ENCODE results near the gene APOE. TPM values are rescaled to one million over a fixed set of nuclear protein-coding genes. Genes with fewer than 3 reads are reported as not detected.

The APOE gene
- total and polyA plus RNA-seq, 2 experiments from 2014 or later = 1,133 to 1,438 TPM

DNA sequence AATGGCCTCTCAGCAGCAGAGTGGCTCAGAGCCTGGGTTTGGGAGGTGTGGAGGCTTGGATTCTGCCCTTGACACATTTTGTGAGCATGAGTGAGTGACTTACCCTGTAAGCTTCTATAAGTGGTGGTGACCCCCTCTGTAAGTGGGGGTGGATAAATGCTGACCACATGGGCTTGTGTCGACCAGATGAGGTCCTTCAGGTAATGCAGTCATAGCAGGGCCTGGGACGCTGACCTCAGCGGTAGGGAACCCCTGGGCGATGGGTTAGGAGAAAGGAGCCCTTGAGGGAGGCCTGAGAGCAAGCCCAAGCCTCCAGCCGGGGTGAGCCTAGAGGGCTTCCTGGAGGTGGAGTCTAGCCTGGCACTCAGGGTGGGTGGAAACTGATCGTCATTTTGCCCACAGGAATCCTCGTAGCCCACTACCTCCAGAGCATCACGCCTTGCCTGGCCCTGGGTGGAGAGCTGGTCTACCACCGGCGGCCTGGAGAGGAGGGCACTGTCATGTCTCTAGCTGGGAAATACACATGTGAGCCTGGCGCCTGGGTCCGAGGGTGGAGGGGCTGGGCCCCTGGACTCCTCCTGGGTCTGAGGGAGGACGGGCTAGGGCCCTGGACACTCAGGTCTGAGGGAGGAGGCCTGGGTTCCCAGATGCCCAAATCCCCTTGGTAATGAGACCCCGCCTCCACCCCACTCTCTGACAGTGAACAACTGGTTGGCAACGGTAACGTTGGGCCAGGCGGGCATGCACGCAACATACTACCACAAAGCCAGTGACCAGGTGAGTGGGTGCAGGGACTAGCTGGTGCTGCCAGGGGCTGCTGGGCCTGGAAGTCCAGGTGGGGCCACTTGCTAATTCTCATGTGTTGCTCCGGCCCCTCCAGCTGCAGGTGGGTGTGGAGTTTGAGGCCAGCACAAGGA is 5.0 kb upstream of the APOE start:
- H3K4me3 ChIP-seq = no peak overlapping the region
- TF ChIP-seq NANOG (IDR thresholded peaks at IDR 0.05; ENCODE audit: borderline replicate concordance) (no peak), POLR2AphosphoS5 (IDR thresholded peaks at IDR 0.05; ENCODE audit: low read depth) (no peak), STAT1 (IDR thresholded peaks at IDR 0.05; ENCODE audit: unreplicated experiment) (no peak), ZNF462 (CRISPR knock-in tag; IDR thresholded peaks at IDR 0.05) (no peak), ZNF331 (CRISPR knock-in tag; IDR thresholded peaks at IDR 0.05; ENCODE audit: low read depth) (no peak), ETS1 (IDR thresholded peaks at IDR 0.05) (no peak), JUNB (IDR thresholded peaks at IDR 0.05; ENCODE audit: unreplicated experiment) (no peak), CREB1 (CRISPR knock-in tag; IDR thresholded peaks at IDR 0.05; ENCODE audit: low read depth) (no peak)
- TF ChIP-seq, protein P1, sequence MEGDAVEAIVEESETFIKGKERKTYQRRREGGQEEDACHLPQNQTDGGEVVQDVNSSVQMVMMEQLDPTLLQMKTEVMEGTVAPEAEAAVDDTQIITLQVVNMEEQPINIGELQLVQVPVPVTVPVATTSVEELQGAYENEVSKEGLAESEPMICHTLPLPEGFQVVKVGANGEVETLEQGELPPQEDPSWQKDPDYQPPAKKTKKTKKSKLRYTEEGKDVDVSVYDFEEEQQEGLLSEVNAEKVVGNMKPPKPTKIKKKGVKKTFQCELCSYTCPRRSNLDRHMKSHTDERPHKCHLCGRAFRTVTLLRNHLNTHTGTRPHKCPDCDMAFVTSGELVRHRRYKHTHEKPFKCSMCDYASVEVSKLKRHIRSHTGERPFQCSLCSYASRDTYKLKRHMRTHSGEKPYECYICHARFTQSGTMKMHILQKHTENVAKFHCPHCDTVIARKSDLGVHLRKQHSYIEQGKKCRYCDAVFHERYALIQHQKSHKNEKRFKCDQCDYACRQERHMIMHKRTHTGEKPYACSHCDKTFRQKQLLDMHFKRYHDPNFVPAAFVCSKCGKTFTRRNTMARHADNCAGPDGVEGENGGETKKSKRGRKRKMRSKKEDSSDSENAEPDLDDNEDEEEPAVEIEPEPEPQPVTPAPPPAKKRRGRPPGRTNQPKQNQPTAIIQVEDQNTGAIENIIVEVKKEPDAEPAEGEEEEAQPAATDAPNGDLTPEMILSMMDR (conservative IDR thresholded peaks at IDR 0.05; ENCODE audit: low read depth in 2 of 2) = no peak
- peaks cover 13% of the 10 kb centered on the region for H4K20me1 ChIP-seq (replicated peaks; ENCODE audit: insufficient read depth)
- H3K27ac ChIP-seq (ENCODE audit: low read depth) = no peak overlapping the region
- H3K36me3 ChIP-seq (ENCODE audit: insufficient read depth) = peaks cover 30% of the 10 kb centered on the region
- ATAC-seq (no peak), DNase-seq (ENCODE audit: low spot score) (no peak)
- peaks cover 42% of the 10 kb centered on the region for H3F3A ChIP-seq (replicated peaks; ENCODE audit: low read depth)
- H2AFZ ChIP-seq = no peak overlapping the region
- no peak overlapping the region for H3K4me3 Mint-ChIP-seq
- no peak overlapping the region for H3K4me2 ChIP-seq
- peaks cover 76% of the 10 kb centered on the region for H3K36me3 Mint-ChIP-seq (ENCODE audit: low read depth)
- H3K79me2 ChIP-seq (replicated peaks; ENCODE audit: insufficient read depth) = peaks cover 16% of the 10 kb centered on the region
- H3K9me3 Mint-ChIP-seq = peaks cover 2% of the 10 kb centered on the region; the same call in 1 of the 3 replicates
- peaks cover 10% of the 10 kb centered on the region for H3K4me1 ChIP-seq (ENCODE audit: insufficient read depth)
- H3K9me2 ChIP-seq (ENCODE audit: insufficient read depth) = no peaks in the 10 kb centered on the region
- peaks cover 29% of the 10 kb centered on the region for H3K27me3 Mint-ChIP-seq (ENCODE audit: insufficient read depth, low read depth, poor library complexity)
- no peaks in the 10 kb centered on the region for H3K27me3 ChIP-seq (ENCODE audit: insufficient read depth)
- peaks cover 10% of the 10 kb centered on the region for H3K4me1 Mint-ChIP-seq
- no peak overlapping the region for H3K27ac Mint-ChIP-seq

Measured in GM23338 (cell line).